ENCODE data around the gene SATB2.

Gene SATB2

DNA sequence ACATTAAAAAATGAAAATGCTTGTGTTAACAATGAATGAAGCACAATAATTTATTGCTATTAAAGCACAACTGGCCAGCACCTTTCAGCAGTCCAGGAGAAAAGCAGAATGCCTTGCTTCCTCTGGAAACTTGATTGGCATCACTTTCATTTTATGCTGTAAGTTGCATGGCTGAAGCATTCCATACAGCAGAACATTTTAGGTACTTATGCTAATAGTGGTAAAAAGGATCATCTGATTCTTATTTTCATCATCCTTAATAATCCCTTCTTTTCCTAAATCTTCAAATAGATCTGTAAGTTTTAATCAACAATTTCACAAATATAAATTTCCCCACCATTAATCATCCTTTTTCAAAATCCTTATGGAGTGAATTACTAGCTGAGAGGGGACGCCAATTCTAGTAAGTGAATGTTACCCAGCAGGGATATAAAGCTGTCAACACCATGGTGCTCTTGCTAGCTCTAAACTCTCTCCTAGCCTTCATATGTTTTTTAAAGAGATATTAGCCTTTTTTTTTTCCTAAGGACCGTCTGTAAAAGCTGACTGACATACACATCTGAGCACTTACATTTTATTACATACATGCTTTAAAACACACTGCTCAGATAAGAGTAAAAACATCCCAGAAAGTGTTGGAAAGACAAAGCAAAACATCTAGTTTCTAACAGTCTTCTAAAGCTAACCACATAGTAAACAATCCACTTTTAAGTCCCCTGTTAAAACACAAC is 5.3 kb downstream of the SATB2 start:
- no peak for DNase-seq

DNA sequence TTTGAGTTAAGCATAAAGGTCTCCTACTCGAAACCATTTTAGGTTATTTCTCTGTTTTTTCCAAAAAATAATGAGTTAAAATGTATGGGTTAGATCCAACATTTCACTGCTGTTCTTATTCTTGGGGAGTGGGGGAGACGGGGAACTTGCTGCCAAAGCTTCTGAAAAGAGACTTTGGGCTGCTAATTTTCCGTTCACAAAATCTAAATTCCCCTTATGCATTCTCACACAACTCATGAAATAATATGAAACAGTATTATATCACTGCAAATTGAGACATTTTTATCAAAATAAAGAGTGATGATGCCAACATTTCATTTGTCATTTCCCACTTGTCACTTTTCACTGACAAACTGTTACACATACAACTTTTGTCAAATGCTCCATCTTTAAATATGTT is 7.8 kb downstream of the SATB2 start:
- no peak for DNase-seq

DNA sequence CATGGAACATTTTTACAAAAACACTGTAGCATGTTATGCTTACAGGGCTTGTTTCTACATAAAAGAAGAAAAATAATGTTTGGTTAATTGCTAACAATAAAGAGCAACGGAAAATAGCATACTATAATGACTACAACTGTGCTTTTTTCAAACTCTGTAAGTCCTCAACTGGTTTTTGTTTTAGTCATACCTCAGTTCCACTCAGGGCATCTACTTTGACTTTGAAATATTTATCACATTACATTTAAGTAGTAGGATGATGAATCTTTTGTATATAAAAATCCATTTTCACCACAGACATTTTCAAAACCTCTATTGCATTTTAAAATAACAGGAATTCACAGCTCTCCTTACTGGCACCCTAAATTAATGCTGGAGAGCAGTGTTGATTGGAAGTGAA is 8.3 kb downstream of the SATB2 start:
- DNase-seq, result no peak

DNA sequence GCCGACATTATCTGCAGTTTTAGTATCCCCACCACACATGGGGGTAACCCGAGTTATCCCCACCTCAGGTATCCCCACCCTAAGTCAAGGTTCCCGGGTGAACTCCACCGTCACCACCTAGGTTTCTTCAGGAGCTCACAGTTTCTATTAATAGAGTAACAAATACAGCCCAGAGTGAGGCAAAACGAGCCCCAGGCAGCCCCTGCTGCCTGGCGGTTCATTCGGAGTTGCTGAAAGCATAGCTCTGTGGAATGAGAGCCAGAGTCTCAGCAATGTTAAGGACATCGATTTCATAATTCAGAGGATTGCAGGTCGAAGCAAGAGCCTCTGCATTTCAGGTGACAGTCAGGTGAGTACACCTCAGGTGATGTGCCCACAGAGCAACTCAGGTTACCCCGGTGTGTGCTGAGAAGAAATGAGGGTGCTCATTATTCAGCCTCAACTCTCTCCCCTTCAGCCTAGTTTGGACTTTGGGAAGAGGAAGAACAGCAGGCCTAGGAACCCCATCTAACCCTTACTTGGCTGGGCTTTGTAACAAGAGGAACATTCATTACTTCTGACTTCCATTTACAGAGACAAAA is 10.7 kb downstream of the SATB2 start:
- no peak for DNase-seq

DNA sequence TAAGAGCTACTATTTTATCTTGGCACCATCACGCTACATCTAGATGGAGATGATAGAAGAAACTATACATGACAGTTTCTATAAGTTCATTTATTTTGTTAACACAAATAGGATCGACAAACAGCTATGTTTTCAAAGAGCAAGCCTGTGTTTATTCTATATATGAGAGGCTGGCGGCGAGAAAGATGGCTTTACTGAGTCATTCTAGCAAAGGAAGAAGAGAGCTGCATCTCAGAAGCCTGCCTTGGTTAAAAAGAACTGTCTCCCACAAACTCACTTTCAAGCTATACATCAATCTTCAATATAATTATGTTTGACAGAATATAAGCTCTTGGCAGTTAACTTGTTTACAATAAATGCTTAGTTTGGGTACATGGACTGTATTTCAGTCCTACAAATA is 13.0 kb downstream of the SATB2 start:
- DNase-seq, result no peak

DNA sequence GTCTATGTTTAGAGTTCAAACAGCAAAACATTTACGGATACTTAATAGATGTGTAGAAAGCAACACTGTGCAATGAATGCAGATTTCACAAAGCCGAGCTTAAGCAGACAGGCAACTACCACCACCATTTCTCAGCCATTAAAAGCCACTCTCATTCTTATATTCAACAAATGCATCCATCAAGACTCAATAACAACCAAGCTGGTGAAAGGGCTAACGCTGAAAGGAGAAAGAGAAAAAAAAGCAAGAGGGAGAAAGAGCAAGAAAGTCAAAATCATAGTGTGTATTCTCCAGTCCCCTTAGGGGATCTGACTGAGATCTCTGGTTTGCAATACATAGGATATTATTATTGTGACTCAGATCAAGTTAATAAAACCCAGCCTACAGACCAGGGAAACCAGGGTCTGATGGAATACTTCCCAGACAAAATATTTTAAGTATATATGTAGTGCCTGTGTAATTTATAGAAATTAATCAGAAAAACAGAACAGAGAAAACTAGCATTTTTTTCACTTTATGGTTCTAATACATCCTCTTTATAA is 14.1 kb downstream of the SATB2 start:
- DNase-seq, result no peak

DNA sequence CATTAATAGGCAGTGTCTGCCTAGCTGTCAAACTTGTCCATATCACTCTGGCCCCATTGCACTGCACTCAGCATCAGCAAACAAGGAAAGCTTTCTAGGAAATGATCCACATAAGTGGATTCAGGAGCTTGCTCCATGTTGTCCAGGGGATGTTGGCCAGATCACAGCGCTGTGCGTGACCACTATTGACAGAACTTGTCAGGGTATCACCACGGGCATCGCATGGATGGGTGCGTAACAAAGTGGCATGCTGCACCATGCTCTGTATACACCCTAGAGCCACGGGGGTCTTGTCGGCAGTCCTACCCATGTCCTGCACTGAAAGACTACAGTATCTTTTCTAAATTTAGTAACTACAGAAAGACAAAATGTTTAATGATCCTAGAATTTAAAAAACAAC is 15.6 kb downstream of the SATB2 start:
- no peak for DNase-seq

DNA sequence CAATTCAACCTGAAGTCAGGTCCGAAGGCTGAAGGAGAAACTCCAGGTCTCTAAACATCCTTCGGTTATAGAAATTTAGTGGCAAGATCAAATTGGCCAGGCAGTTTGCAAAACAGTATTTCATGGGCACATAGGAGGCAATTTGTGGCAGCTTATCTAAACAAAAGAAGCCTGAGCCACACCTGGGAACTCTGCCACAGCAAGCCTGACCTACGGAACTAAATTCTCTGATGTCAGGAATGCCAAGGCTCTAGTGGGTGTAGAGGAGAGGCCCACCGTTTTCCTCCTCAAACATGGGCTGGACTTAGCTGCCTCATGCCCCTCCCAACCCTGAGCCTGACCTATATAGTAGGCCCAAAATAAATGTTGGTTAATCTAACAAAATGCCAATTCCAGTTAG is 16.0 kb downstream of the SATB2 start:
- DNase-seq, result no peak

DNA sequence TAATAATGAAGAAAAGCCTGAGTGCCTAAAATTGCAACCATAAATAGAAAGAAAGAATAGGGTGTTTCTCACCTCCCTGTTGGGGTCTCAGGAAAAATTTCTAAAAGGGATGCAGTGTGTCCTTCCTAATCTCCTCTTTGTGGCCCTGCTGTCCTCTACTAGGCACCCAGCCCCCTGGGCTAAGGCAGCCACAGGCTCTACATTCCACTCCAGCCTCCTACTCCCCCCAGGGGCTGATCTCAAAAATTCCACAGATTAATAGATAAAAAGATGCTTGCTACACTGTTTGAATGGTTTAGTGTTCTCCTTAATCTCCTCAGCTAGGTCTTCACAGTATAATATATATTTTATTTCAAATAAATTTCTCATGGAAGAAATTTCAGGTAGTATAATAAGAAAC is 17.6 kb downstream of the SATB2 start:
- no peak for DNase-seq

DNA sequence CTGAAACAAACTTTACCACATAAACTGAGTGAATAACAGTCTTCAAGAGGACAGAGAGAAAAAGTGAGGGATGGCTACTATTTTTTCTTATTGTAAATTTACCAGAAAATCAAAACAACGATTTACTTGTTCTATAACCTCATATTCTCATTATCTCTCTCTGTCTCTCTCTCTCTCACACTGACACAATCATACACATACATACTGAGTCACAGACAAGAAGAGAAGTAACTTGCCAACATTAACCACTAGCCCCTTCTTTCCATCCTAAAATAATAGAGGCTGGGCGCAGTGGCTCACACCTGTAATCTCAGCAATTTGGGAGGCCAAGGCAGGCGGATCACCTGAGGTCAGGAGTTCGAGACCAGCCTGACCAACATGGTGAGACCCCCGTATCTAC is 18.2 kb downstream of the SATB2 start:
- DNase-seq, result no peak

DNA sequence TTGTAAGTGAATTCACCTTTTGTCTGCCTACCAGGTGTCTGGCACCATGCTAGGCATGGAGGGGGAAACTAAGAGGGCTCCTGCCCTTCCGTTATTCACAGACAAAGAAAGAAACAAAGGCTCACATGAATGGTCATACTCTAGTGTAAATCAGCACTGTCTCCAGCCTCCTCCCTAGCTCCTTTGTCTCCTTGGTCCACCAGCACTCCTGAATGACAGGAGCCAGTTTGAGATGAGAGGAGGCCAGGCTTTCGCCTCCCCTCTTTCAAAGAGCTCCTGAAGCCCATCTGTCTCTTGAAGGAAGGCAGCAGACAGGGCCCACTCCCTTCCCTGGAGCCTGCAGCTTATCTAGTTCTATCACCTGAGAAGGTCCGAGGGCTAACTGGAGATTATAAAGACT is 18.7 kb downstream of the SATB2 start:
- no peak for DNase-seq

DNA sequence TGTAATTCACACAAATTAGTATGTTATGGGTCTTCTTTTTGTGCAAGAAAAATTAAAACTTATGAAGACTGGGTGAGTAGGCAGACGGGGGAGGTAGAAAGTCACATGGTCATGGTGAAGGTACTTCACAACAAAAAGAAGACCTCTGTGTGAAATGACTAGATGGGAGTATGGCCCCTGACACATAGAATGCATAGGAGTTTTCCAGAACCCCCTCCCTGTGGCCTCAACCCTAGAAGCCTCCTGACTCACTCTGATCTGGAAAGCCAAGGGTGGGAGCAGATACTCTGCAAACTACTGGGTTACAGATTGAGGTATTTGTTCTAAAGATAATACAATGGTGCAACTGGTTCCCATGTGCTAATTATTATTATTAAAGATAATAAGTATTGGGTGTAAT is 23.2 kb downstream of the SATB2 start:
- no peak for DNase-seq

DNA sequence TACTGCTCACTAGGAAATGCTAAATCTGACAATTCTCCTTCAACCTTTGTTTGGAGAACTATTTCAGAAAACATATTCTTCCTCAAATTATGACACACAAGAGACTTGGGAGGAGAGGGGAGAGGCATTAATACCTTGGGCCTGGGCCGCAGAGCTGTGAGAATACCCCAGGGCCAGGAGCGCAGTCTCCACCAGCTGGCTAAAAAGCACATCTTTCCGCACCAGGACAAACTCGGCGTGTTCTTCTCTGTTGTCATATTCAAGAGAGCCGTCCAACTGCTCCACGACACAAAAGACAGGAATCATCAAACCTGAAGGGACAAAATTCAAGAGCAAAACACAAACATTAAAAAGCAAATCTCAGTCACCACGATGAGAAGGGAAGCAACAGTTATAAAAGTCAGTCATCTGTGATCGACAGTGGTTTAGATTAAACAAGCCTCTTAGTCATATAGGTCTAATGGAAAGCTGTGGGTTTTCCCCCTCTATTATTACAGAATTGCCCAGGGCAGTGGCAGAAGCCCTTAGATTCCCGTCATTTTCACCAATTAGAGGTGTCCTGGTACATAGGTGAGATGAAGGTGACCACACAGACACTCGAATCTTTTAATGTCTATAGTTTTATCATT is 24.4 kb downstream of the SATB2 start:
- no peak for DNase-seq

DNA sequence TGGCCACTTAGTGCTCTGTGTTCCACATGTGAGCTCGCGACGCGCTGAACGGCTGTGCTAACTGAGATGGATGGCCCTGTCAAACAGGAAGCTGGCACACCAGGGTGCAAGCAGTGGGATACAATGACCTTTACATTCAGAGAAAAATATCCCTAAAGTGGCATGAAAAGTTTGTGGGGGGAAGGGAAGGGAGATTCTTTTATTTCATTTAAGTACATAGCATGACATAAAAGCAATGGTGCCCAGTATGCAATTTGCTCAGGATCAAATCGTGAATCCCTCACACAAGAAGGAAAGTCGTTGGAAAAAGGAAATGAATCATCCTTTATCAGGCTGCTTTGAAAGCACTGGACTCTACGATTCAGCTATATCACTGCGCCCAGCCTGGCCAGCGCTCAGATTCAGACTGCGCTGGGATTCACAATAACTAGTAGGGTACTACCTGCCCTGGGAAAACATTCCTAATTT is 26.0 kb downstream of the SATB2 start:
- DNase-seq, result no peak

DNA sequence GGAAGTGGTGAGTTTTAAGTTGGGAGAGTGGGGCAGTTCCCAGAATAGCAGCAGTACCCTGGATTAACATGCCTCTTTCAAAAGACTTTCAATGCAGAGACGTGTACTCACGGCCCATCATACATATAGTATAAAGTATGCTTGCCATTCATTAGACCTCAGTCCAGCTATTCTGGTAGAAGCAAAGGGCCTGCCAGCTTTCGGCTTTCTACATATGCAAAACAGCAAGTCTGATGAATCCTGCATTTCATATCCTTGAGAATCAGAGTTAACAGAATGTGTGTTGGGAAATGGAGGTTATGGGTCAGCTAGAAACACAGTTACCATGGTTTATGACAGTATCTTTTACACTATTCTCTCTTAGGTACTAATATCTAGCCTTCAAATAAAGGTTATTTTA is 27.5 kb downstream of the SATB2 start:
- DNase-seq, result no peak

DNA sequence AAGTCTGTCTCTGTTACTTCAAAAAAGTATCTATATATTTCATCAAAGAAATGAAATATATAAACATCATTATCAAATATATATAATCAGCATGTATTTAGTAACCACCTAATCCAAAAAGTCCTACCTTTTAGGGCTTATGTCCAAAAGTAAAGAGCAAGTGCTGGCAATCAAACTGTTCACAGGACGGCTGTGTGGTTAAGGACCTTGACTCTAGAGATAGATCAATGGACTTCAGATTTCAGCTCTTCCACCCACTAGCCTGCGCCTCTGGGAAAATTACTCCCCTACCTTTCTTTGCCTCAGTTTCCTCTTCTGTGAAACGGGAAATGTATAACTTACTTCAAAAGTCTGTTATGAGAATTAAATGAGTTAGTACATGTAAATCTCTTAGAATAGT is 29.4 kb downstream of the SATB2 start:
- DNase-seq, result no peak

DNA sequence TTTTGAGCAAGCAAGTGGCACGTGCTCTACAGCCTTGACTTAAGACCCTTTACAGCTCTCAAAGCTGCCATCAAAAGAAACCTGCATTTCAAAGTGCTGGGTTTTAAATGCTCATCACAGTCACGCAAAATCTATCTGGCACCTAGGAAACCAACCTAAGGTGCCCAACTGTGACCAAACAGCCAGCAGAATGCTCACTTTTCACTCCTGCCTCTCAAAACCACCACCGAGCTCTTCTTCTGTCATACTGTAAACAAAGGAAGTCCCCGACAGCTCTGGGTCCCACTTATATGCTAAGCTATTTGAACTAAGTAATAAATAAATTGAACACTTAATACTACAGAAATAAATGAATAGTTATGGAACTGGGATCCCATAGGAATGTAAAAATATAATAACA is 33.6 kb downstream of the SATB2 start:
- no peak for DNase-seq

DNA sequence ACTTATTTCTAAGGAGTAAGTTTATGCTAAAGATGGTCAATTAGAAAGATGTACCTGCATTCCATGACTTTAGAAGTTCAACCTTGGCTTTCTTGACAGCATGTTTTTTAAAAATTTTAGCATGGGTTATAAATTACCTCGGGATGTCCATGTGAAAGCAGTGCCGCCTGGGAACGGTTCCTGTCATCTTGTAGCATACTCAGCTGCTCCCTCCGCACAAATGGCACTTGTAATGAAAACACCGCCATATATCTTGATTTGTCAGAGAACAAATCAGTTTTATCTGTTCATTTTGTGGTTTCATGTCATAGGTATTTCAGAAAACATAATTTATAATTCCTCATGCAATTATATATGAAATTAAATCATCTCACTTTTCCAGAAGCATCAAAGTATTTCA is 38.3 kb downstream of the SATB2 start:
- DNase-seq, result no peak

DNA sequence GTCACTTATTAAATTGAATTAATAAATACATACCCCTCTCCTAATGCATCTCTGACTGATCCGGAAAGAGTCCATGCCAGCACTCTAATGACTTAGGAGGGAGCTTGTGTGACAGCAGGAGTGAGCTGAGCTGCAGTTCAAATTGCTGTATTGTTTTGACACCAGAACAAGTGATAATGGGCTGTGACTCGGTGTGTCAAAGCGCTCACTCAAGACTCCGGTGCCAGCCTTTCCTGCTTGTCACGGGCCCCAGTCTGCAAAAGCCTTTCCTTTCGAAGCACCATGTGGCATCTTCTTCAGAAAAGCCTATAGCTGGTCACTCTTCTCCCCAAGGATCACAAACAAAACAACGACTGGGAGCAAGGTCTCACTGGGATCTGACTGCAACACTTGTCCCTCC is 43.3 kb downstream of the SATB2 start:
- DNase-seq, result no peak

DNA sequence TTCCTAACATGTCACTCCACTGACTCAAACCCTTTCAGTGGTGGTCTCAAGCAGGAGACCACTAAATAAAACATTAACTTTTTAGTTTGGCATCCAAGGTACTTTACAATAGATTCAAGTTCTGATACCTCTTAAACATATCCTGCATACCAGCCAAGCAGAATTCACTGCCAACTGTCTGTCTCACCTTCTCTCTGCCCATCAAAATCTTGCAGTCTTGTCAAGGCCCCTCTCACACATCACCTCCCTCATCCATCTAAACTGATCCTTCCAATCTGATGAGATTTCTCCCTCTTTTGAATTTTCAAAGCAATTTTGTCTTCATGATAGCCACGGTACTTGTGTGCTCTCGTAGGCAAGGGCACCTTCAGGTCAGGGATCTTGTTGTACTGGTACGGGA is 43.7 kb downstream of the SATB2 start:
- no peak for DNase-seq

DNA sequence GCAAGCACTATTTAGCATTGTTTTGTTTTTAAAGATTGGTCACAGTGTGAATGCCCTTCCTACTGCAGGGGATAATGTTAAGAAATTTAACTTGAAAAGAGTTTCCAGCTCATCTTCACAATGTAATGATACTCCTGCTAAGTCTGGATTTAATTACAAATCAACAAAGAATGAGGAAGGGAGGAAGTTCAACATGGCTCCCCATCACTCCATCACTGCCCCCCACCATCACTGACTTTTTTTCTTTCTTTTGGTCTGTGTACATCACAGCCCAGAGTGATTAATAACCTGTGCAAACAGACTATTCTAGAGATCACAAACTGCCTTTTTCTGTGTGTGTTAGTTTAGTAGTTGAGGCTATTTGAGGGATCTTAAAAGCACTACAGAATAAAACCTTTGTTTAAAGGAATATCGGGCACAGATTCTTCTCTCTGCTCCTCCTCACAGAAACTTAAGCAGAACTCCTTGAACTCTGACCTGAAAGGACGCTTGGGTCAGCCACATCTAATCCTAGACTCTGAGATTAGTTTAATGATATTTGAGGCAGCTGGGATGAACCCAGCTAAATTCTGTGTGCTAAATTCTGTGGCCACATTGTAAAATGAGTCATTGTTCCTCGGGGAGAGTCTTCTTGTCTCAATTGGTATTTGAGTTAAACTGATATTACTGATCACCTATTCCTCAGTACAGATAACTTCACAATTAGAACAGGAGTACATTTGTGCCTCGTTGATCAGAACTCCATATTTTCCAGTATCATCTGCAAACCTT is 47.8 kb downstream of the SATB2 start:
- no peak for DNase-seq

DNA sequence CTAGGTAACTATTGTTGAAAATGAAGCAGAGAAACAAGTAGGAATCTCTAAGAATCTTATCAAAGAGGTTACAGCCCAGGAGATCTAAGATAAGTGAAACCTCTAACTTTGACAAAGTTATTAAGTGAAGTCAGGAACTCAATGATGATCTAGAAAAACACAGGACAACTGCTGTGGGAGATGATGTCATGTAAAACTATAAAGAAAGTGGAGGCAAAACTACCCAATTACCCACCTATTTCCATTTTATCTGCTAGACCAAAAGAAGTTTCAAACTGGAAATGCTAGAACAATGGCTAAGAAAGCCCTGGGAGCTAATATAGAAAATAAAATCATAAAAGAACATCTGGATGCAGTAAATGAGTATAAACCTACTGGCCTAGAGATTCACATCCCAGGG is 50.3 kb downstream of the SATB2 start:
- no peak for DNase-seq

DNA sequence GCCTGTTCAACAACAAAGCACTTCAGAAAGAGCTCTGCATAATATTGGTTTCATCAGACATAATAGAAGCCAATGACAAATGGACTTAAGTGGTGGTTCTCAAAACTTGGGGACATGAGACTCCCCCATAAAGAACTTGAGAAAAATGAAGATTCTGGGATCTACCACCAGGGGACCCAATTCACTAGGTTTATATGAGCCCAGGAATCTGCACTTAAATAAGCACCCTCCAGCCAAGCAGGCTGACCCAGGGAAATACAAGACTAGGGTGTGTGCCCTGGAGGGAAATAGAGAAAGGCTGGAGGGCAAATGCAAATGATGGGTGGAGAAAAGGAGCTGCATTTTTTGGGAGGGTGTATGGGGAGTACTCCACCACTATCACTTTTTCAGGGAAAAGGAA is 52.5 kb downstream of the SATB2 start:
- DNase-seq, result no peak

DNA sequence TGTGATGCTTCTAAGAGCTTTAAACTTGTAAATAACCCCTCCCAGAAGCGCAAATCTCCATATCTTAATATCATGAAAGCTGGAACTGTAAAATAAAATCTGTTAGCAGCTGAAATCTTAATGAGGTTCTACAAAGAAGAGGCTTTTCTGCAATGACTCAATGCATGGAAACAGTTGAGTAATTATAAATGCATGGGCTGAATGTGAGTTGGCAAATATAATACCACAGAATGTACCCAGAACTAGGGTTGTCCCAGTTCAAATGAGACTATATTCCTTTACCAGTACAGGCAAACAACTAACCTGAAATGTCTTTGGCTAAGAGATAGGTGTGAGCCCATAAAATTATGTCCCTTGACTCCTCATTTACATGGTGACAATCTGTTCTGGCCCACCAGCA is 52.9 kb downstream of the SATB2 start:
- DNase-seq, result no peak

Data from stimulated activated CD4-positive, alpha-beta T cell treated with anti-CD3 and anti-CD28 coated beads, Interleukin-2, amount 100 ng/mL, for 24 hours (primary cell).